ENCODE measurements around the gene ARSB.

GRCh38 chr5:78893940-78894677 lies 91.0 kb downstream of the ARSB start:
- TF ChIP-seq, protein P1, sequence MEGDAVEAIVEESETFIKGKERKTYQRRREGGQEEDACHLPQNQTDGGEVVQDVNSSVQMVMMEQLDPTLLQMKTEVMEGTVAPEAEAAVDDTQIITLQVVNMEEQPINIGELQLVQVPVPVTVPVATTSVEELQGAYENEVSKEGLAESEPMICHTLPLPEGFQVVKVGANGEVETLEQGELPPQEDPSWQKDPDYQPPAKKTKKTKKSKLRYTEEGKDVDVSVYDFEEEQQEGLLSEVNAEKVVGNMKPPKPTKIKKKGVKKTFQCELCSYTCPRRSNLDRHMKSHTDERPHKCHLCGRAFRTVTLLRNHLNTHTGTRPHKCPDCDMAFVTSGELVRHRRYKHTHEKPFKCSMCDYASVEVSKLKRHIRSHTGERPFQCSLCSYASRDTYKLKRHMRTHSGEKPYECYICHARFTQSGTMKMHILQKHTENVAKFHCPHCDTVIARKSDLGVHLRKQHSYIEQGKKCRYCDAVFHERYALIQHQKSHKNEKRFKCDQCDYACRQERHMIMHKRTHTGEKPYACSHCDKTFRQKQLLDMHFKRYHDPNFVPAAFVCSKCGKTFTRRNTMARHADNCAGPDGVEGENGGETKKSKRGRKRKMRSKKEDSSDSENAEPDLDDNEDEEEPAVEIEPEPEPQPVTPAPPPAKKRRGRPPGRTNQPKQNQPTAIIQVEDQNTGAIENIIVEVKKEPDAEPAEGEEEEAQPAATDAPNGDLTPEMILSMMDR (IDR thresholded peaks at IDR 0.05; ENCODE audit: low read depth, low read length, poor library complexity, severe bottlenecking): no peak
- no peak for TF ChIP-seq EZH2phosphoT487 (IDR thresholded peaks at IDR 0.05; ENCODE audit: borderline replicate concordance, low read length)
